GM21619 (cell line): ENCODE results near the gene NT5C2.

ENCODE experiments used
- ATAC-seq: cut with Tn5 transposase; IDR thresholded peaks from one replicate; pipeline ENCODE4 v1.9.1; 2021; ENCODE audit not compliant: unreplicated experiment

NT5C2 gene

DNA sequence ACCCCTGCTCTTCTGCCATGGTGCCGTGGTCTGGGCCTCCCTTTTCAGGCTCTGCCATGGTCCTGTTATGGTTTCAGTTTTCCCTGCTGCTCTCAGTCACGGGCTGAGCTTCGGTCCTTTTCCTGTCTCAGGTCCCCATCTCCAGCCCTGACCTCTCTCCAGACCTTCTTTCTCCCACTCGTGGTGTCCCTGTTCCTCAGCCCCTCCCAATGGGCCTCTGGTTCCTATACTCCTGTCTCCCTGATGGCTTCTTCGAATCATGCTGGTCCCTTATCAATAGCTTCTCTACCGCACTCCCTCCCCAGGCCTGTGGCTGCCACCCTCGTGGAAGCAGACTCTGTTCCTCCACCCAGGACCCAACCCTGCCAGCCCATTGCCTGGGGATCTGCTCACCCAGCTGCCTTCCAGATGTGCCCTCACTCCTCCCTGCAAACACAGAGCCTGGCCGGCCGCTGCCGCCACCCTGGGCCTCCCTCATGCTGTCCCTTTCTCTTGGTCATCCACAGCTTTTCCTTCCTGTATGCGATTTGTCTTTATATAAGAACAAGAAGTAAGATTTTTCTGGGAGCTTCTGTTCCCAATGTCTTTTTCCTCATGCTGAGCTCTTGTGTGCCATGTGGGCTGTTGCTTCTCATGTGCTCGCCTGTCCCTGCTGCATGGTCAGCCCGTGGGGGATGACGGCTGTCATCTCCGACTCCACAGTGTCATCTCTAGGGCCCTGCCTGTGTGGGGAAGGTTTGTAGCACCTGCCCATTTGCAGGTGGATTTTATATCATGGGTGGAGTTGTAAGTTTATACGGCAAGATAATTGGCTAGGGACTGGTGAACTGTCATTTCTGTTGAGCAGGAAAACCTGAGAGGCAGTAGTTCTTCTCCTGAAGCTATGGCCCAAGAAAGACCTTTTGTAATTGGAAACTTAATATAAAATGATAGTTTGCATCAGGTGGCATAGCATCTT, 126.7 kb downstream of the NT5C2 start:
- no peak for ATAC-seq

DNA sequence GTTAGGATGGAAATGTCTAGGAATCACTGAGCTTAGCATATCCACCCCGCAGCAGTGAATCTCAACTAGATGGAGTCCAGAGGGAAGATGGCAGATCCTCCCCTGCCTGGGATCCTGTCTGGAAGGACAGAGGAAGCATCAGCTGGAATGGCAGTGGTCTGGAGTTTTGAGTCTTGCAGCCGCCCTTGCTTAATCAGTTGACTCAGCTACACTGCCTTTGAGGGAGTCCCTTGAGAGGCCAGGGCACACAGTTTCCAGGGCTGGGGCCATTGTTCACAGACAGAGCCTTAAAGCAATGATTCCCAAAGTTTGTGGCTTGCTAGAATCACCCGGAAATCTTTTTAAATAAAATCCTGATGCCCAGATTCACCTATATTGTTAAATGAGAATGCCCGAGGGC, 128.1 kb downstream of the NT5C2 start:
- no peak for ATAC-seq

DNA sequence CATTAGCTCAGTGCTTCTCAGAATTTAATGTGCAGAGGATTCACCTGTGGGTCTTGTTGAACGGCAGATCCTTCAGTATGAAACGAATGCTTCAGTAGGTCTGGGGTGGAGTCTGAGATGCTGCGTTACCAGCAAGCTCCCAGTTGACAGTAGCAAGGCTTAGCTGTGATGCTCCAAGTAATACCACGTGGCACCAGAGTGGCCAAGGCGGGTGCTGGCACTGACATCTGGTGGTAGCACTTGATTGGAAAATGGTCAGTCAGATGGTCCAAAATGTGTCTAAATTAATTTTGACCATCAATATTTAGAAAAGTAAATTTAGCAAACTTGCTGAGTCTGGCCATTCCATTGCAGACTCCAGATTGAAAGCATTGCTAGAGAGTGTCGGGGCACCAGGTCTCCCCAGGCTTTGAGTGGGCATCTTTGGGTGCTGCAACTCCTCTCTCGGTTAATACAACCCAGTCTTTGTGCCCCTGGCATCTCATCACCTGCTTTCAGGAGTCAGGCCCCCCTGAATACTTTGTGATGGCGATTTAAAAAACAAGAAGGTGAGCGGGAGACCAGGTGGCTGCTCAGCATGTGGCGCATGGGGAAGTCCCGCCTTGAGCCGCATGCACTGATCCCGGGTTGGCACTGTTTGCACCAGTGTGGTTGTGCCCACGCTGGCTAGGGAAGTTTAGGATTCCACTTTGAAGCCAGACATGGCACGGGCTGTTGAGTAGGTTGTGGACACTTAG, 130.1 kb downstream of the NT5C2 start:
- no peak for ATAC-seq

DNA sequence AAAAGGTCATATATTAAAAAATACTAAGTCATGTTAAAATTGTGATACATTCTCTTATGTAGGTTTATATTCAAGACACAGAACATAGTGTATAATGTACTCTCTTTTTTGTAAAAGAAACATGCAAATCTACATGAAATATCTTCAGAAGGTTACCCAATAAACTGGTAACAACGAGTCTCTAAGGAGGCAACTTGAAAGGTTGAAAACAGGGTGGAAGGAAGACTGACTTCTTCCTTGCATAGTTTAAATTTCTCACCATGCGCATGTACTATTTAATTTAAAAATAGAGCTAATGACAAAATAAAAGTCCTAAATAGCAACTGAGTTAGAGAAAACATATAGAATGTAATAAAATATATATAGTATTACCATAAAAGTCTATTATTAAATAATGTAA, 132.5 kb downstream of the NT5C2 start:
- no peak for ATAC-seq

DNA sequence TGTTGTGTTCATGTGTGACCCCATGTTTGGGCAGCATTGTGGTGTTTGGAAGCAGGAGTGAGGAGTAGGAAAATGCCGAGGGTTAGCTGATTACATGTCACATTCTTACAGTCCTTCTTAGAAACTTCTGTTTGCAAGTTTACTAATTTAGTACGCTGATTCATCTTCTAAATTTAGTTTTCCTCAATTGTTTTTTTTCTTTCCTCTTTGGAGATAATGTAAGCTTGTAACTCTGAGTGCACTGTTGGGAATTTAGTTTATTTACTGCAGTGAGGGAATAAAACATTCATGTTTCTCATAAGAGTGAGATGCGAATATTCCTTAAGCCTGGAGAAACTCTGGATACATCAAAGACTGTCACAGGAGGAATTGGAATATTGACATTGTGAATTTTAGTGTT, 135.0 kb downstream of the NT5C2 start:
- ATAC-seq = no peak

DNA sequence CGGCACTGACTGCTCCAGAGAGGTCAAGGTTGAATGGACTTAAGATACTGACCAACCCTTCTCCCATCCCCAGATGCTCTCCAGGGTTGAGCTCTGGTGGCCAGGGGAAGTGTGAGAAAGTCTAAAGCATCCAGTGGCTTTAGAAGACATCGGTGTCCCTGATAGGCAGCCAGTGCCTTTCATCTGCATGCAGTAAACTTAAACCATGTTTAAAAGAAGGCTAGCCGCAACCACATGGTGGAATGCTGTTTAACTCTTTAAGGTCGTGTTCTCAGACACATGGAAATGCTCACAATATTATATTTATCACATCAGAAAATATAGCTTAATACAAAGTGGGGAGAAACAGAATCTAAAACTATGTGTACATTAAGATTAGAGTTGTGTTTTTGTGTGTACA, 138.0 kb downstream of the NT5C2 start:
- no peak for ATAC-seq

DNA sequence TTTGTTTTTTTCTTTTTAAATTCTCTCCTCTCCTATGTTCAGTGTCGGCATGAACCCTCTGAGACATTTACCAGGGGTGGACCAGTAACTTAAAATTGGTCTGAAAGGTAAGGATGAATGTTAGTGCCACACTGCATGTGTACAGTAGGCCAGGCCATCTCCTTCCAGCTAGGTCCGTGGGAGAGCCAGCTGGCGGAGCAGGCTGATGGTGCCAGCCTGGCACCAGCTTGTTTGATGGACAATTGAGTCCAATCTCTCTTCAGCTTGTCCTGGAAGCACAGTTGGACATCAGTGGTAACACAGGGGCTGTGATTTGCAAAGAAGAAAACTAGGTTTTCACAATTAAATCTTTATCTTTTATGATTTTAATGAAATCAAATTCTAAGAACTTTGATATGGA, 138.5 kb downstream of the NT5C2 start:
- no peak for ATAC-seq

DNA sequence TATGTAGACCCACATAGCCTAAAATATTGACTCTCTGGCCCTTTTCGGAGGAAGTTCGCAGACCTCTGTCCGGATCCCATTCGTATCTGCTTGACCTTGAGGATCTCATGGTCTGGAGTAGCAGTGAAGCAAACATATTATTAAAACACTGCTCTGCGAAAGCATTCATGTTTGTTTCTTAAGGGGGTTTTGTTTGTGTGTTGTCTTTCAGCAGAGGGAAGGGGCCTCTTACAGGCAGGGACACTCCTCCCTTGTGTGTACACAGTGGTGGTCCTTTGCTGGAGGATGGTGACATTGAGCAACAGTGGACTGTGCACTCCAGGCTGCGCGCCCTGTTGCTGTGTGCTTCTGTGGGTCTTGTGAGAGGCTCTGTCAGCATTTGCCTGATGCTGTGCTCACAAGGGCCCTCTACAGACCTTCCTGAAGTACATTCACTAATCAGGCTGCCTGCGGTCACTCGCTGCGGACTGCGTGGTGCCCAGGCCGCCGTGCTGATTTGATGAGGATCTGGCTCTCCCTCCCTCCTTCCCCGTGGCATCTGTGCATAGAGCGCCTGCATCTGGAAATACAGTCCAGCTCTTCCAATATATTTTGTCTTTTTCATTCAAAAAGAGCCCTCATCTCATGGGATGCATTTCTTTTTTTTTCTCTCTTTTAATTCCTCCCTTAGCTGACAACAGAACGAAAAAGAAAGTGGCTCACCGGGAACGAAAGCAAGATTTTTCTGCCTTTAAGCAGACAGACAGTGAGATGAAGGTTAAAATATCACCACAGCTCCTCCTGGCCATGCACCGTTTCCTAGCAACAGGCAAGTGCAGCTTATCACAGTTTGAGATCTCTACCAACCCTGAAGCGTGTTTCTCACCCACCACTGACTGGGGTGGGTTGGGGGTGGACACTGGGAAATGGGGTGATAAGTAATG, 139.2 kb downstream of the NT5C2 start:
- ATAC-seq = peak; percentile 81

DNA sequence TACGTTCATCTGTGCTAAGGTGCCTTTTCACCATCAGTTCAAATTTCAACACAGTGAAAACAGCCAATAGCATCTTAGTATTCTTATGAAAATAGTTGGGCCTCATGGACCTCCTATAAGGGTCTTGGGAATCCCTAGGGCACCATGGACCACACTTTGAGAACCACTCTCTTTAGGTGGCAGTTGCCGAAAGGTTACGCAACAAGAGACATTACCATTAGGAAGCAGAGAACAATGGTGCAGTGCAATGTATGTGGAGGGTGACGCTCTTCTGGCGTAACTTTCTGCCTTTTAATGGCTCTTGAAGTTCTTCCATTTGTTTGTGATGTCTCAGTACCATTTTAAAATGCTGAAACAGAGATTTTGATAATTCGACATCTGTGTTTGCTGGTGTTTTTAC, 143.8 kb downstream of the NT5C2 start:
- no peak for ATAC-seq

DNA sequence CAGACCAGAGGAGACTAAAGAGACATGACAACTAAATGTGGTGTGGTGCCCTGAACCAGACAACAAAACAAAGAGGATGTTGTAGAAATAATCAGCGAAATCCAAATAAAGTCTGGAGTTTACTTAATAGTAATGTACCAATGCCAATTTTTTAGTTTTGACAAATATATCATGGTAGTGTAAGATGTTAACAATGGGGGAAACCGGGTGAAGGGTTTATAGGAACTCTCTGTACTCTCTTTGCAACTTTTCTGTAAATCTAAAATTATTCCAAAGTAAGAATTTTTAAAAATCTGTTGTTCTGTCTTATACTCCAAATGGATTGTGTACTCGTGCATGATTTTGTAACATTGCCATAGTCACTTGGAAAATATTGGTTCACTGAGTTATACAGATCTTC, 145.7 kb downstream of the NT5C2 start:
- no peak for ATAC-seq

DNA sequence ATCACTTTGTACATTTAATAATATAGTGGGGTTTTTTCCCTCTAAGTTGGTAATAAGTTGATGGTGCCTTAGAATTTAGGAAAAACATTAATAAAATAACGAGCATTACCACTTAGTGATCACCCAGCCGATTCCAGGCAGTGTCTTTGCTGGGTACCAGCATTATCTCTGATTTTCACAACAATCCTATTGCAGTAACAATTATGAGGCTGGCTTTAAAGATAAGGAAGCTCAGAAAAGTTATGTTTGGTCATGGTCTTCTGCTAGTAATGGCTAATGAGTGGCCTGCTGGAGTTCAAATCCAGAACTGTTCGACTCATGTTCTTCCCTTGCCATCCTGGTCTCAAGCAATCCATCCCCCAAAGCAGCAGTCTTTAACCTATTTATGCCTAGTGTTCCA, 147.1 kb downstream of the NT5C2 start:
- no peak for ATAC-seq

DNA sequence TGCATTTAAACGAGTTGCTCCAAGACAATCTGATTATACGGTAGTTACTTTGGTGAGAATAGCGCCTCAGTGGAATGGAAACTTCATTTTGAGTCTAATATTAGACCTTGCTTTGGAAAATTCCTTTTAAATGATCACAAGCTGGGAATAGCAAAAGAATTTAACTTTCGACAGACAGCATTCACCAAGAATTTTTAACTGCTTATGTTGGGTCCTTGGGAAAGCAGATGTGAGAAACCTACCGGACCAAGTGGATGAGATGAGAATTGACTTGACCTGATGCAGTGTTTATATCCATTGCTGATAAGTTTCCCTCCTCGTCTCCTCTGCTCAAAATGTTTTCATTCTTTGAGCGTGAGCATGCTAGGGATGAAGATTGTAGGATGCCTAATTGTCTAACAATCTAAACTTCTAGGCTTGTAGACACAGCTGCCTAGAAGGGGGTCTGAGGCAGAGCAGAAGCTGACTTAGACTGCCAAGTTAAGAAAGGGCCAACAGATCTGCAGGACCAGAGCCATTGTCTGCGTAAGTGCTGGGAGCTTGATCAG, 148.1 kb downstream of the NT5C2 start:
- no peak for ATAC-seq

DNA sequence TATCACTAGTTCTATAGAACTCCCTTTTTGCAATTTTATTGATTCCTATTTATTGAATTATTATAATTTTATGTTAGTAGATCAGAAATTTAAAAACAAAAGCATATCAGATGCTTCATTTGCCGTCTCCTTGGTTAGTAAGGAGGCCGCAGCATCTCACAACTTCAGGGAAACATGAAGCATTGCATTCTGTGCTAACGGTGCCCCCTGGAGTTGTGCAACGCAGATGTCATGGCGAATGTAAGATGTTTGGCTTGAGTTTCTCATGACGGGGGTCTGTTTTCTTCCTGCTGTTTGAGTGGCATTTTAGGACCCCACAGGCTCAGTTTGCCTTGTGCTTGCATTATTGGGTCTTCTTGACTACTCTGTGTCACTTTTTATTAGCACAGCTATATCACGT, 150.2 kb downstream of the NT5C2 start:
- ATAC-seq = no peak

DNA sequence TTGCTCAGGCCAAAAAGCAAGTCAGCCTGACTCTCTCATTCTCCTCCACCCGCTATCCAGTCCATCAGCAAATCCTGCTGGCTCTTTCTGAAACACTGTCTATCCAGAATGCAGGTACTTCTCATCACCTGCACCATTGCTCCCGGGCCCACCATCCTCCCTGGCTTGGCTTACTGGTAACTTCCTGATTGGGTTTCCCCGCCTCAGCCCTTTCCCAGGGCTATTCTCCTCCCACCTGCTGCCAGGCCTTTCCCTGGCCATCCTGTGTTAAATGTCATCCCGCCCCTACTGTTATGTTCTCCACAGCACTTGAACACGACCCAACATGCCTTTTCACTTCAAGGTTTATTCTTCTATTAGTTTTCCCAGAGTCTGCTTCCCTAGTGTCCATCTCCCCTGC, 150.9 kb downstream of the NT5C2 start:
- ATAC-seq = no peak

DNA sequence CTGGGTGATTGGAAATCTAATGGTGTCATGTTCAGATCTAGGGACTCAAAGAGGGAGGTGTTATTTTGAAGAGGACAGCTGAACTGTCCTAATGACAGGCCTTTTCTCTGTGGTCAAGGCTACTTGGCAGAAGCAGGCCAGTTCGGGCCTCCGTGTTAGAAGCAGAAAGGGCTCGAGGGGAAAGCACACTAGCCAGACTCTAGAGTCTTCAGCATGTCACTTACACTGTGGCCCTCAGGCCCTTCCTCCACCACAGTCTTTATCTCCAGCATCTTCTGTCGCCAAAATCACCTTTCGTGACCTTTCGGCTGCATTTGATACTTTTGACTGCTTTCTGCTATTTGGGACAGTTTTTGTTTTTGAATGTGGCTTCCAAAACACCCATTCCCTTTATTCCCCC, 151.7 kb downstream of the NT5C2 start:
- no peak for ATAC-seq

DNA sequence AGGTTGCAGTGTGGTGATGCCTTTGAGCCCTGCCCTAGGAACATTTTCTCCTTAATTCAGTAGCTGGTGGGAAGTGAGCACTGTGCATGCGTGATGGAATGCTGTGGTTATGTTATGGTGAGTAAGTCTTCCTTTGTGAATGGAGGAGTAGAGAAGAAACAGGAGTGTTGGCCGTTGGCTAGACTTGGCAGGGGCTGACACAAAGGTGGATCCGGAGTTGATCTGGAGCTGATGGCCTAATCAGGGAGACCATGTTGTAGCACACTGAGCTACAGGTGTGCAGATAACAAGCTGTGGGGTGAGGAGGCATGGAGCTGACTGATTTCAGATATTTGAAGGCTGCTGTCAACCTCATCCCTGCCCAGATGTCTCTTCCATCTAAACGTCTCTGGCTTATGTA, 152.7 kb downstream of the NT5C2 start:
- no peak for ATAC-seq

DNA sequence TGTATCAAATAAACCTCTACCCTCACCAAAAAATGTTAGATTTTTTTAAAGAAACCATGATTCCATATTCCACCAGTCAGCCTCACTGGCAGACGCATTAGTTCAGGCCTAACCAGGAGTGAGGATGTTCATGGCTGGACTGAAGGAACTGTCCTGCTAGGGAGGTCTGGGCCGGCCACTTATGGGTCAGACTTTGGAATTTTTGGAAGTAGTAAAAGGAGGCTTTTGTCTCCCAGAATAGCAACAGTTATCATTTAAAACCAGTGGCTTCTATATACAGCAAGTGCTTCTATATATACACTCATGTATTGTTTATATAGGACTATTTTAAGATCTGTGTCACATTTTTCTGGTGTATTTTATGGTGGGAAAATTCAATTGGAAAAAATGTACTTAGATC, 154.5 kb downstream of the NT5C2 start:
- no peak for ATAC-seq
